Measurements from ENCODE around the gene MTERF1.
"Not testable (repeated sequence)": the region's sequence is repeated elsewhere in the genome, so short reads cannot be mapped to it uniquely, and the experiment has no call there.

Gene MTERF1

DNA sequence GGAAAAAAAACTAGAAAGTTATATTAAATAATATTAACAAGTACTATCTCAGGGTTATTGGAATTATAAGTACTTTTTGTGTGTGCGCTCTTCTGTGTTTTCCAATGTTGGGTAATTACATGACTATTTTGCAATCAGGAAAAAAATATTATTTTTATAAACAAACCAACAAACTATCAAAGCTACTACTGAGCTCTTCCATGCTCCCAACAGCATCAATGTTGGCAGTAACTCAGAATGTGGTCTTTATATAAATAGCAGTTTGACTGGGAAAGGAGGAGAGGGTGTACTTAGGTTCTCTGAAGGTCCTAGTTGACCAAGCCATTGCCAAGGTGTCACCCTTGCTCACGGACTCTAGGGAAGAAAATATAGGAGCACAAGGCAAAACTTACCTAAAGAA, 15.0 kb downstream of the MTERF1 start:
- no peaks in the 10 kb centered on the region for H3K36me3 ChIP-seq (replicated peaks; ENCODE audit: insufficient read depth, low read length)
- H3F3A ChIP-seq (ENCODE audit: insufficient read depth, low read length) = no peaks in the 10 kb centered on the region
- H4K20me1 ChIP-seq (ENCODE audit: insufficient read depth, low read length) = no peaks in the 10 kb centered on the region
- TF ChIP-seq EZH2phosphoT487 (IDR thresholded peaks at IDR 0.05; ENCODE audit: low read length) (no peak), EZH2 (optimal IDR thresholded peaks at IDR 0.05; ENCODE audit: low read depth, low read length) (no peak)
- TF ChIP-seq, protein P1, sequence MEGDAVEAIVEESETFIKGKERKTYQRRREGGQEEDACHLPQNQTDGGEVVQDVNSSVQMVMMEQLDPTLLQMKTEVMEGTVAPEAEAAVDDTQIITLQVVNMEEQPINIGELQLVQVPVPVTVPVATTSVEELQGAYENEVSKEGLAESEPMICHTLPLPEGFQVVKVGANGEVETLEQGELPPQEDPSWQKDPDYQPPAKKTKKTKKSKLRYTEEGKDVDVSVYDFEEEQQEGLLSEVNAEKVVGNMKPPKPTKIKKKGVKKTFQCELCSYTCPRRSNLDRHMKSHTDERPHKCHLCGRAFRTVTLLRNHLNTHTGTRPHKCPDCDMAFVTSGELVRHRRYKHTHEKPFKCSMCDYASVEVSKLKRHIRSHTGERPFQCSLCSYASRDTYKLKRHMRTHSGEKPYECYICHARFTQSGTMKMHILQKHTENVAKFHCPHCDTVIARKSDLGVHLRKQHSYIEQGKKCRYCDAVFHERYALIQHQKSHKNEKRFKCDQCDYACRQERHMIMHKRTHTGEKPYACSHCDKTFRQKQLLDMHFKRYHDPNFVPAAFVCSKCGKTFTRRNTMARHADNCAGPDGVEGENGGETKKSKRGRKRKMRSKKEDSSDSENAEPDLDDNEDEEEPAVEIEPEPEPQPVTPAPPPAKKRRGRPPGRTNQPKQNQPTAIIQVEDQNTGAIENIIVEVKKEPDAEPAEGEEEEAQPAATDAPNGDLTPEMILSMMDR (IDR thresholded peaks at IDR 0.05; ENCODE audit: low read length) = no peak
- no peak overlapping the region for H3K4me2 ChIP-seq (ENCODE audit: low read depth, low read length)
- no peak overlapping the region for H2AFZ ChIP-seq (ENCODE audit: low read length)
- H3K4me3 ChIP-seq (ENCODE audit: low read length) = no peak overlapping the region
- H3K79me2 ChIP-seq (ENCODE audit: low read length) = no peaks in the 10 kb centered on the region
- H3K9me3 ChIP-seq (replicated peaks; ENCODE audit: insufficient read depth, low read length) = no peaks in the 10 kb centered on the region
- no peak overlapping the region for H3K27ac ChIP-seq (ENCODE audit: low read length)
- H3K9me2 ChIP-seq (replicated peaks; ENCODE audit: insufficient read depth, low read length) = no peaks in the 10 kb centered on the region
- no peak for DNase-seq
- no peaks in the 10 kb centered on the region for H3K4me1 ChIP-seq (ENCODE audit: low read length)
- no peaks in the 10 kb centered on the region for H3K27me3 ChIP-seq (replicated peaks; ENCODE audit: insufficient read depth, low read length)
- H3K9ac ChIP-seq (ENCODE audit: low read length) = no peak overlapping the region

DNA sequence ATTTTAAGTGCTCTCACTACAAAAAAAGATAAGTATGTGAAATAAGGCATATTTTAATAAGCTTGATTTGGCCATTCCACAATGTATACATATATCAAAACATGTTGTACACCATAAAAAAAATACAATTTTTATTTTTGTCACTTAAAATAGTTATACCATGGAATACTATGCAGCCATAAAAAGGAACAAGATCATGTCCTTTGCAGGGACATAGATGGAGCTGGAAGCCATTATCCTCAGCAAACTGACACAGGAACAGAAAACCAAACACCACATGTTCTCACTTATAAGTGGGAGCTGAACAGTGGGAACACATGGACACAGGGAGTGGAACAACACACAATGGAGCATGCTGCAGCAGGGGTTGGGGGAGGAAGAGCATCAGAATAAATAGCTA, 15.9 kb downstream of the MTERF1 start:
- not testable (repeated sequence) for DNase-seq; H3K4me3 ChIP-seq (ENCODE audit: low read length); H3K9me3 ChIP-seq (replicated peaks; ENCODE audit: insufficient read depth, low read length); H3K36me3 ChIP-seq (replicated peaks; ENCODE audit: insufficient read depth, low read length); H3K9me2 ChIP-seq (replicated peaks; ENCODE audit: insufficient read depth, low read length); H4K20me1 ChIP-seq (ENCODE audit: insufficient read depth, low read length); H2AFZ ChIP-seq (ENCODE audit: low read length); H3K4me1 ChIP-seq (ENCODE audit: low read length); H3K4me2 ChIP-seq (ENCODE audit: low read depth, low read length); H3K9ac ChIP-seq (ENCODE audit: low read length); H3K27me3 ChIP-seq (replicated peaks; ENCODE audit: insufficient read depth, low read length); H3K79me2 ChIP-seq (ENCODE audit: low read length); H3F3A ChIP-seq (ENCODE audit: insufficient read depth, low read length); H3K27ac ChIP-seq (ENCODE audit: low read length)

DNA sequence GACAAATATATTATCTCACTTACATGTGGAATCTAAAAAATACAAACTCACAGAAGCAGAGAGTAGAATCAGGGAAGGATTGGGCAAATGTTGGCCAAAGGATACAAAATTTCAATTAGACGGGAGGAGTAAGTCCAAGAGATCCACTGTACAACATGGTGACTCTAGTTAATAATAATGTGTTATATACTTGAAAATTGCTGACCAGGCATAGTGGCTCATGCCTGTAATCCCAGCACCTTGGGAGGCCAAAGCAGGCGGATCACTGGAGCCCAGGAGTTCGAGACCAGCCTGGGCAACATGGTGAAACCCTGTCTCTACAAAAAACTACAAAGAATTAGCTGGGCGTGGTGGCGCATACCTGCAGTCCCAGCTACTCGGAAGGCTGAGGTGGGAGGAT, 16.4 kb downstream of the MTERF1 start:
- H4K20me1 ChIP-seq (ENCODE audit: insufficient read depth, low read length) = no peaks in the 10 kb centered on the region
- no peaks in the 10 kb centered on the region for H3K9me2 ChIP-seq (replicated peaks; ENCODE audit: insufficient read depth, low read length)
- no peak overlapping the region for H3K9ac ChIP-seq (ENCODE audit: low read length)
- no peaks in the 10 kb centered on the region for H3K36me3 ChIP-seq (replicated peaks; ENCODE audit: insufficient read depth, low read length)
- no peak for DNase-seq
- H3K4me1 ChIP-seq (ENCODE audit: low read length) = no peaks in the 10 kb centered on the region
- no peak overlapping the region for H2AFZ ChIP-seq (ENCODE audit: low read length)
- no peak overlapping the region for H3K4me3 ChIP-seq (ENCODE audit: low read length)
- H3K4me2 ChIP-seq (ENCODE audit: low read depth, low read length) = no peak overlapping the region
- H3K79me2 ChIP-seq (ENCODE audit: low read length) = no peaks in the 10 kb centered on the region
- H3K27me3 ChIP-seq (replicated peaks; ENCODE audit: insufficient read depth, low read length) = no peaks in the 10 kb centered on the region
- no peaks in the 10 kb centered on the region for H3F3A ChIP-seq (ENCODE audit: insufficient read depth, low read length)
- TF ChIP-seq EZH2phosphoT487 (IDR thresholded peaks at IDR 0.05; ENCODE audit: low read length) = no peak
- TF ChIP-seq EZH2 (optimal IDR thresholded peaks at IDR 0.05; ENCODE audit: low read depth, low read length) = no peak
- TF ChIP-seq, protein P1 (IDR thresholded peaks at IDR 0.05; ENCODE audit: low read length) = no peak
- H3K9me3 ChIP-seq (replicated peaks; ENCODE audit: insufficient read depth, low read length) = no peaks in the 10 kb centered on the region
- no peak overlapping the region for H3K27ac ChIP-seq (ENCODE audit: low read length)

DNA sequence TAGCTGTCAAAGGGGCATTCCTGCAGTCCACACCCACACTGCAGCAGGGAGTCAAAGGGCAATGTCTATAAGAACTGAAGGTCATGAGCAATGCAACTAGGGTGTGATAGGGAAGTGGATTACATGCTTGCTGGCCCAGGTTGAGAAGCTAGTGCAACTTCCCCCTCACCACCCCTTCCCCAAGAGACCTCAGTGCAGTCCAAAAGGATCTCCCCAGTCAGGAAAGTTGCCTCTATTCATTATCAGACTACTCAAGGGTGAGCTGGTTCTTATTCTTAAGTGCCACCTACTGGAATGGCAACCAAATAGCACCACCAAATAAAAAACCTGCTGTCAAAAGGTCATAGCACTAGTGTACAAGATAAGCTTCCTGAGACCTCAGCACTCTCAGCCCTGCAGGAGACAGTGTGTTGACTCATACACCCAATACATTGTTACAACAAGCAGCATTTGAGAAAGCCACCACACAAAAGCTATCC, 28.2 kb downstream of the MTERF1 start:
- Histone ChIP-seq H3K27me3 (replicated peaks; ENCODE audit: insufficient read depth, low read length) (no peaks in the 10 kb centered on the region), H4K20me1 (ENCODE audit: insufficient read depth, low read length) (no peaks in the 10 kb centered on the region), H3K36me3 (replicated peaks; ENCODE audit: insufficient read depth, low read length) (no peaks in the 10 kb centered on the region), H3K9me3 (replicated peaks; ENCODE audit: insufficient read depth, low read length) (no peaks in the 10 kb centered on the region), H3K4me2 (ENCODE audit: low read depth, low read length) (no peak overlapping the region), H3K9ac (ENCODE audit: low read length) (no peak overlapping the region), H3K4me3 (ENCODE audit: low read length) (no peak overlapping the region), H3K27ac (ENCODE audit: low read length) (no peak overlapping the region), H3K79me2 (ENCODE audit: low read length) (no peaks in the 10 kb centered on the region), H3F3A (ENCODE audit: insufficient read depth, low read length) (no peaks in the 10 kb centered on the region), H3K4me1 (ENCODE audit: low read length) (0 out of 2 replicates have a peak, but pooled peaks cover 3% of the 10 kb centered on the region), H2AFZ (ENCODE audit: low read length) (no peak overlapping the region), H3K9me2 (replicated peaks; ENCODE audit: insufficient read depth, low read length) (no peaks in the 10 kb centered on the region)
- peak; percentile 61 for DNase-seq
- no peak for TF ChIP-seq EZH2 (optimal IDR thresholded peaks at IDR 0.05; ENCODE audit: low read depth, low read length)
- TF ChIP-seq EZH2phosphoT487 (IDR thresholded peaks at IDR 0.05; ENCODE audit: low read length) = no peak
- TF ChIP-seq, protein P1 (IDR thresholded peaks at IDR 0.05; ENCODE audit: low read length) = peak; percentile 68

All from MM.1S (cell line).